NCI-H1930 (cell line): ENCODE data around the gene SPAG16.
A peak's percentile ranks its signal among the peaks of the same experiment; 100 is the strongest.
"Not testable (repeated sequence)": the region's sequence is repeated elsewhere in the genome, so short reads cannot be mapped to it uniquely, and the experiment has no call there.

Experiments used
- DNase-seq, 2 experiments: peaks; one replicate each; lab custom pipeline; 2025; lab: John Stamatoyannopoulos, UW

Gene SPAG16

GRCh38 chr2:213545481-213545880 lies 261.2 kb downstream of the SPAG16 start:
- no peak for DNase-seq

- peak; percentile 10 to 20 for DNase-seq
These were observed 261.8 kb downstream of the SPAG16 start for GRCh38 chr2:213545964-213546475.

- no peak for DNase-seq
These were observed 267.3 kb downstream of the SPAG16 start for GRCh38 chr2:213551526-213551925.

GRCh38 chr2:213559053-213559452 lies 274.8 kb downstream of the SPAG16 start:
- DNase-seq: peak; percentile 48 to 54

DNA sequence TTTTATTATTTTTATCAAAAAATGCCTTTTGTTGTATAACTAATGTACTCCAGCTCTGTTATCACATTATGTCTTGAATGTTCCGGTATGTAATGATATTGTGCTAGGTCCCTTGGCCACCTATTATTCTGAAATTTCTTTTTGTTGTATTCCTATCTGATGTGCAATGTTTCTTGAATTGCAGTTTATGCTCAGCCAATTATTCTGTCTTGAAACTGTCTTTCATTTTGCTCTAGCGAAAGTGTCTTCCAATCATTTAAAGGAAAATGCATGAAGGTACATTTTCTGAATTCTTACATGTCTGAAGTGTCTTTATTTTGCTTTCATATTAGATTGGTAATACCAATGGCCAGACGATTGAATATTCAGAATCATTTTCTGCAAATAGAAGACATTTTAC lies 277.5 kb downstream of the SPAG16 start:
- no peak for DNase-seq

DNA sequence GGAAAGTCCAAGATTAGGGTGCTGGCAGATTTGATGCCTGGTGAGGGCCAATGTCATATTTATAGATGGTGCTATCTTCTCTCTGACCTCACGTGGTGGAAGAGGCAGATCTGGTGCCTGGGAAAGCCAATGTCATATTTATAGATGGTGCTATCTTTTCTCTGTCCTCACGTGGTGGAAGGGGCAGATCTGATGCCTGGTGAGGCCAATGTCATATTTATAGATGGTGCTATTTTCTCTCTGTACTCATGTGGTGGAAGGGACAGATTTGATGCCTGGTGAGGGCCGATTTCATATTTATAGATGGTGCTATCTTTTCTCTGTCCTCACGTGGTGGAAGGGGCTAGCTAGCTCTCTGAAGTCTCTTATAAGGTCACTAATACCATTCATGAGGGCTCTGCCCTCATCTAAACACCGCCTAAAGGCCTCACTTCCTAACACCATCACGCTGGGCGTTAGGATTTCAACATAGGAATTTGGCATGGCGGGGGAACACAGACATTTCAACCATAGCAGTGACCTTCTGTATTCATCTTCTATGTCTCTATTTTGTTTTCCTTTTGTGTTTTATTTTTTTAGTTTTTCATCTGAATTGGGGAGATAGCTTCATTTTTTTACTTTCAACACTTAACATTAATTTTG lies 278.4 kb downstream of the SPAG16 start:
- DNase-seq: no peak

DNA sequence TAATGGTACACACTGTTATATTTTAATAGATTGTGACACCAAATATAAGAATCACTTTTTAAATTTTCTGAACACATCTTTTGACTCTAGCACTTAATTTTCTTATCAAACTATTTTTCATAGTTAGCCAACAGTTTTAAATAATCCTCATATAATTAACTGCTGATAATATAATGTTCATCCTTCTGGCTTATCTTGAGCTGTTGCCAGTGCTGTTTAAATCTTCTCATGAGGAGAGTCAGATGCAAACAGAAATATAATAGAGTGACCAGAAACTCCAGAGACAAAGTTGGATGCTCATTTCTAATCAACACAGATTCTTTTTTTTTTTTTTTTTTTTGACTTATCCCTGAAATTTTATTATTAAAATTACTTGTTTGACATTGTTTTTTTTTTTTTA lies 282.6 kb downstream of the SPAG16 start:
- no peak for DNase-seq

- peak in 1 of 2 experiments; percentile 9 for DNase-seq
These were observed 325.4 kb downstream of the SPAG16 start for GRCh38 chr2:213609570-213610170.

DNA sequence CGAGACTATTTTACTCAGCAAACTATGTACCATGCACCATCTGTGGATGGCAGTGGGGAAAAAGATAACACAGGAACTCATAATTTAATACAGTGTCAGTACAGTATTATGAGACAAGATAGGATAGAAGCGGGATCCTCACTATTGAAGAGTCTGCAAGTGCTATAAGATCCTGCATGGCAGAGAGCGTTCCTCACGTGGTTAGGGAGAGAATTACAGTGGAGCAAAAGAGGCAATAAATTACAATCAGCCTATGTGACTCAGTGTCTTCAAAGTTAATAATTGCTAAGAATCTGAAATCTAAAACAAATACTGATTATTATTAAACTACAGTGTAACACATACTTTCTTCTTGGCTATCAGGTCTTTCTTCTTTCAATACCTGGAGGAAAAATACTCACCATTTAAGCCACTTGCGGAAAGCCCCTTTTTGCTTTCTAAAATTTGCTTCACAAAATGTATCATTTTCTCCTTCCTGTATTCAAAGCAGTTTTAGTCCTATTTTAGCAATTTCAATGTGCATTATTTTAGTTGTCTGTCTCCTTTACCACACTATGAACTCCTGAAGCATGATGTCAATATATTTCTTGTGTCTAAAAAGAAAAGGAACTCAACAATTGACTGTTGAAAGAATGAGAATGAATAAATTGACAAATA lies 342.9 kb downstream of the SPAG16 start:
- DNase-seq: no peak

- no peak for DNase-seq
These were observed 343.7 kb downstream of the SPAG16 start for GRCh38 chr2:213627835-213628460.

- DNase-seq: no peak
These were observed 356.6 kb downstream of the SPAG16 start for GRCh38 chr2:213640738-213641425.

DNA sequence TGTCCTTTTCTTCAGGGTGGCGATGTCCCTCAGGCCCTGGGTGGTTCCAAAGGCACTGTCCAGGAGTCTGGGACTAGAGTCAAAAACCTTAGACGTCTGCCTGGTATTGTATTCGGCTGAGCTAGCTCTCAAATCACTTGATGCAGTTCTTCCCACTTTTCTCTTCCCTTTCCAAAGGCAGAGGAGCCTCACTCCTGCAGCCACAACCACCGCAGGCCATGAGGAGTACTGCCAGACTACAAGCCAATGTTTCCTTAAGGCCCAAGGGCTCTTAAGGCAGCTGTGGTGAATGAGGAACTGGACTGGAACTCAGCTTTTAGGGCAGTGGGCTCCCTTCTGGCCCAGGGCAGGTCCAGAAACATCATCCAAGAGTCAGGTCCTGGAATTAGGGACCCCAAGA lies 360.7 kb downstream of the SPAG16 start:
- DNase-seq: no peak

DNA sequence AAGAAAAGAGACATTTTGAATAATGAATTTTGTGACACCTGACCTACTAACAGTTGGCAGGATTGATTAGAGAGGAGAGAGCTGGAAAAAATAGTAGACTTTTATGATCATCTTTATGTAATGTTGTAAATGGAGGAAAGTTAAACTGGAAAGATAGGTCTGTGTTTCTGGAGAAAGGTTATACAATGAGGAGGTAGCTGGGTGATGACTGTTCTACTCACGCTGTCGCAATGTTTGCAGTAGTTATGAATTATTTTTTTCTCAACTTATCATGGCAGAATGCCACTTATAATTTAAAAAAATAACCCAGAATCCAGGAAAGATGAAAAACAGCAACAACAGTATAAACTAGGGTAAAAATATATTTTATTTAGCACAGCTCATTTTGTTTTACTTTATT lies 364.9 kb downstream of the SPAG16 start:
- DNase-seq: no peak

DNA sequence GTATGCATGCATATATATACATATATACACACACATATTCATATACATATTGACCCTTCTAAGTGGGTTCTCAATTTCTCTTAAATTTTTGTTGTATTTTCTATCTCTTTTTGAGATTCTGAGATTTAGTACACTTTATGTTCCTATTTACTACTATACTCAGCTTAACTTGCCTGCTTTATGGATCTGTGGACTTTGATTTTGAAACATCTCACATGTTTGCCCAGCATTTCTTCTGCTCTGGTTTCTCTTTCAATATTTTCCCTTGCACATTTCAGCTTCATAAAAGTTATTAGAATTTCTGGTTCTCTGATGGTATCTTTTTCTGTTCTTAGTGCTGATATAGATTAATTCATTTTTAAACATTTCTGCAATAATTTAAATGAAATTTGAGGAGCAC lies 380.6 kb downstream of the SPAG16 start:
- no peak for DNase-seq

- DNase-seq: no peak
These were observed 385.4 kb downstream of the SPAG16 start for GRCh38 chr2:213669657-213670056.

DNA sequence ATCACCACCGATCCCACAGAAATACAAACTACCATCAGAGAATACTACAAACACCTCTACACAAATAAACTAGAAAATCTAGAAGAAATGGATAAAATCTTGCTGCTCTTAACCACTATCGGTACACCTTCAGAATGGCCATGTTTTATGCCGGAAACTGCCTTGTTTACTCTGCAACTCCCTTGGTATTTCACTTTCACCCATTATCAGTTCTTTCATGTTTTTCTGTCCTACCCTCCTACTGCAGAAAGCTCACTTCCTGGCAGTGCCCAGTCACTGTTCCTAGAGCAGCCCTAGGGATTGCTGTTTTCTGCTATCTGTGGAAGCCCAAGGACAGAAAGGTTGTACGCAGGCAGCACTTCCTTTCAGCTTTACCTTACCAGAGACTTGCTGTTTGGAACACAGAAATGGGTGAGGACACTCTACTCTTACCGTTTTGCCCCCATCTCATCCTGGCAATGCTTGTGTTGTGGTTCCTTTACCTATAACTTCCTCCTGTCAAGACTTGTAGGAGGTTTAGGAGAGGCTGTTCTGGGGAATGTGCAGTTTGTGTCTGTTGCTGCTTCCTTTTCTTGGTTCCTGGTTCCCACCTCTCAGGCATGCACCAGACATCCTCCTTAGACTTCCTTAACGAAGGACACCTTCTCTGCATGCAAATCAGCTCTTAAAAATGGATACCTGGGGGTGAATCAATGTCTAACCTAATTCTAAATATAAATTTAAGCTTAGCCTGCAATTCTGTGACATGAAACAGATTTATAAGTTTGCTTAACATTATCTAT lies 394.4 kb downstream of the SPAG16 start:
- DNase-seq: no peak

DNA sequence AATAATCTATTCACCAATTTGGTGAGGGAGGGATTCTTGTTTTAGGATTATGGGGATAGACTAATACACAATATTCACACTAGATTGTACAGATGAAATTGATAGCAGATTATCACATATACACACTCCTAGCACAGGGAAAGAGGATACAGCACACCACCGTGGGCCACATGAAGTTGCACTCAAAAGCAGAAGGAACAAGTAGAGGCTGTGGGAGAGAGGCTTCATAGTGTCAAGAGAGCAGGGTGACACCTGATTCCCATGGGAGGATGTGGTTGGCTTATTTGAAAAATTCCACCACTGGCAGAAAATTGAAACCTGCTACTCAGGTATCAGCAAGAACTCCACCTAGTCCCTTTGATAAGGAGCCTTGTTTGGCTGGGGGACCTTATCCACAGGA lies 395.6 kb downstream of the SPAG16 start:
- no peak for DNase-seq

DNA sequence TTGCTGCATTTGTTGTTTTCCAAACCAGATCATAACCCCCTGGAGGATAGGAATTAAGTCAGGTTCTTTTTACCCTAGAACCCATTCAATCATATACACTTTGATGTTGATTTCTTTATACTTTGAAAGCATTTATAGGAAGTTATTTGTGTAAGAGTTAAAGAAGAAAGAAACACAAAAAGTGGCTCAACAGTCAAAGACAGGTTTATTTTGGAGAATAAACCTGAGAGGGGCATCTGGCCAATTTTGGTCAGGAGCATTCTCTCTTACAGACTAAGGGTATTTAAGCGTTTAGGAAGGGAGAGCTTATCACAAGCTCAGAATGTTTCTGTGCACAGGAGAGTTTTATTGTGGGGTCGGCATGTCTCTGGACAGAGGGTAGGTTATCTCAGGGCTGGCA lies 398.0 kb downstream of the SPAG16 start:
- no peak for DNase-seq

DNA sequence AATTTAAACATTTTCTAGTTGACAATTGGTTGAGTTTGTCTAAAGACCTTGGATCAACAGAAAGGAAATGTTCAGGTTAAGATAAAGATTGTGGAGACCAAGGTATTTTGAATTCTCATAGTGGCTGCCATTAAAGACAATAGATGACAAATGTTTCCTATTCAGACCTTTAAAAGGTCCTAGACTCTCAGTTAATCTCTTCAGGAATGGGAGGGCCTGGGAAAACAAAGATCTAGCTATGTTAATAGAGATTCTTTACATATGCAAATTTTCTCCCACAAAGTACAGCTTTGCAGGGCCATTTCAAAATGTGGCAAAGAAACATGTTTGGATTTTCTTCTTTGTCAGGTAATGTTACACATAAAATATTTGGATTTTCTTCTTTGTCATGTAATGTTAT lies 403.9 kb downstream of the SPAG16 start:
- no peak for DNase-seq

- not testable (repeated sequence) for DNase-seq
These were observed 404.6 kb downstream of the SPAG16 start for GRCh38 chr2:213688825-213689224.

DNA sequence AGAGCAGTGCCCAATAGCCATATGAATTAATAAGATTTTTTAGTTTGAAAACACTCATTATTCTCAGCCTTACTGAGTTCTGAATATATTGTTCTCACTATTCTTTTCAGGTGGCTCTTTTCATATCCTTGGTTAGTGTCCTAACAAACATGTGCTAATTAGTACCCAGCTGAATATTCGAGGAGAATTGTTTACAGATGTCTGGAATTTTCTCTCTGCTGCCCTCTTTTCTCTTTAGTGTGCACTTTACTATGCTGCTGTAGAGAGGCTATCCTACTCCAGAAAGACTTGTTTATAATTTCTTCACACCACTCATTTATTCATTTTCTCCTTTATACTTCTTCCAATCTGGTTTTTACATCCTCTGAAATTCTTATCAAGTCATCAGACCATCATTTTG lies 405.3 kb downstream of the SPAG16 start:
- no peak for DNase-seq
